GM20431 (cell line): ENCODE measurements around the gene PFN1.
"Not testable (repeated sequence)": the region's sequence is repeated elsewhere in the genome, so short reads cannot be mapped to it uniquely, and the experiment has no call there.

ENCODE experiments used
- in situ Hi-C: fragments of 300-500 bp; cut with MseI, MboI; formaldehyde crosslinking; loops from one replicate; pipeline ENCODE4 v1.15.0; 2020; ENCODE audit warnings: low sequenced_read_pairs; ENCODE audit not compliant: unreplicated experiment

The PFN1 gene

GRCh38 chr17:4931963-4932362 is 16.4 kb downstream of the PFN1 start, which contains the start of gene GP1BA:
GP1BA (plus strand) TSS chr17:4932277; CDS start chr17:4932605, 328 bp downstream.
- in situ Hi-C loops = no loop called here

GRCh38 chr17:4928881-4929280 is 19.4 kb downstream of the PFN1 start:
- in situ Hi-C loops = no loop called here

GRCh38 chr17:4926577-4927335 is 21.6 kb downstream of the PFN1 start:
- in situ Hi-C loops = not testable (repeated sequence)

GRCh38 chr17:4921320-4921719 is 27.0 kb downstream of the PFN1 start:
- in situ Hi-C loops = no loop called here

DNA sequence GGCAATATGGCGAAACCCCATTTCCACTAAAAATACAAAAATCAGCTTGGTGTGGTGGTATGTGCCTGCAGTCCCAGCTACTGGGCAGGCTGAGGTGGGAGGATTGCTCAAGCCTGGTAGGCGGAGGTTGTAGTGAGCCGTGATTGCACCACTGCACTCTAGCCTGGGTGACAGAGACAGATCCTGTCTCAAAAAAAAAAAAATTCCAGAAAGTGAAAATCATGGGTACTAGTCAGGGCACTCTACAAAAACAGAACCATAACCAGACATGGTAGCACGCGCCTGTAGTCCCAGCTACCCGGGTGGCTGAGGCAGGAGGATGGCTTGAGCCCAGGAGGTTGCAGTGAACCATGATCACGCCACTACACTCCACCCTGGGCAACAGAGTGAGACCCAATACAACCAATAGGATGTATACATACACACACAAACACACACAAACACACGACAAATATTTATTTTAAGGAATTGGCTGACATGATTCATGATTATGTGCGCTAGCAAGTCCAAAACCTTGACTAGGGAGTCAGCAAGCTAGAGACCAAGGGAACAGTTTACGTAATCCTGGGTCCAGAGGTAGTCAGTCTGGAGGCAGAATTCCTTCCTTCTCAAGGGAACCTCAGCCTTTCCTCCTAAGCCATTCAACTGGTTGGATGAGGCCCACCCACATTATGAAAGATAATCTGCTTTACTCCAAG is 27.8 kb downstream of the PFN1 start:
- in situ Hi-C loops = no loop called here

DNA sequence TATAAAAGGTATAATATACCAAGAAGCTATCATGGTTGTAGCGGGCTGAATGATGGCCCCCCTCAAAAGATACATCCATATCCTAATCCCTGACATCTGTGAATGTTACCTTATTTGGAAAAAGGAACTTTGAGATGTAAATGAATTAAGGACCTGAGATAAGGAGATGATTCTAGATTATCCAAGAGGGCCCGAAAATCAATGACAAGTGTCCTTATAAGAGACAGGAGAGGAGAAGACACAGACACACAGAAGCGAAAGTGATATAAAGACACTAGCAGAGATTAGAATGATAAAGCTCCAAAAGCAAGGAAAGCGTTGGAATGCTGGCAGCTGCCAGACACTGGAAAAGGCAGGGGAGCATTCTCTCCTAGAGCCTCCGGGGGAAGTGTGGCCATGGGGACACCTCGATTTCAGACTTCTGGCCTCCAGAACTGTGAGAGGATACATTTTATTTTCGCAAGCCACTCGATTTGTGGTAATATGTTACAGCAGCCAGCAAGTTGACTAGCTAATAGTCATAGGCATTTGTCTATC is 28.8 kb downstream of the PFN1 start:
- in situ Hi-C loops = no loop called here

GRCh38 chr17:4914551-4914950 is 33.8 kb downstream of the PFN1 start:
- in situ Hi-C loops = not testable (repeated sequence)

- in situ Hi-C loops = no loop called here
Measured at GRCh38 chr17:4913994-4914393, 34.3 kb downstream of the PFN1 start.

DNA sequence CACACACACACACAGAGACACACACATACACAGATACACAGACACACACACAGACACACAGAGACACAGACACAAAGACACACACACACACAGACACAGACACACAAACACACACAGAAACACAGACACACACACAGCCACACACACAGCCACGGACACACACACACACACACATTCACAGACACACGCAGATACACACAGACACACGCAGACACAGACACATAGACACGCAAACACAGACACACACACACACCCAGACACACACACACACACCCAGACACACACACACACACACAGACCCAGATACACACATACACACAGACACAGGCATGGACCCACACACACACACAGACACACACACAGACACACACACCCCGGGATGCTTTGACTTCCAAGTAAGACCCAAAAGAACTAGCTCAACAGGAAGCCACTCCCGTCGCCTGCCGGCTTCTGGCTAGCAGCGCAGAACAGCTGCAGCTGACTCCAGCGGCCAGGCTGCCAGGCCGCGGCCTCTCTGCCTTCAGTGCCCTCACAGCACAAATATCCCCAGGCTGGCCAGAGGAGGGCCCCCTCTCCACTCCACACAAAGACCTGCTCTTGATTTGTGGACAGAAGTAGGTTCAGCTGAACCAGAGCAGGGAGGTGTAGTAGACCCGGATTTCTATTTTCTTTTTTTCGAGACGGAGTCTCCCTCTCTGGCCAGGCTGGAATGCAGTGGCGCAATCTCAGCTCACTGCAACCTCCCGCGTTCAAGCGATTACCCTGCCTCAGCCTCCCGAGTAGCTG is 39.4 kb downstream of the PFN1 start:
- in situ Hi-C loops = no loop called here

DNA sequence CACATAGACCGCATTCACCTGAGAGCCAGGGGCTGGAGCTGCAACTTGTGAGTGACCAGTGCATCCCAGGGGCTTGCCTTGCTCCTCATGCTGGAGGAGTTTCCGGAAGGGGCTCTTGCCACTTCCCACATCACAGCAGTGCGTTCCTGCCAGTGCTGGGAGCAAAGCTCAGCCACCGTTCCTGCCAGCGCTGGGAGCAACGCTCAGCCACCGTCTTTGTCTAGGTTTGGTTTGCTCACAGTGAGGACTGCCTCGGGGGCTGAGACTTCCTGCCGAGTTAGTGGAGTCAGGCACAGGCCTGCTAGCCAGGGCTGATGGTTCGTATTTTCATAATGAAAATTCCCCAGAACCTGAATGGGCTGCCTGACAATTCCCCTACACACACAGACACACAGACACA is 40.0 kb downstream of the PFN1 start:
- in situ Hi-C loops = no loop called here

GRCh38 chr17:4906642-4907041 is 41.7 kb downstream of the PFN1 start:
- in situ Hi-C loops = not testable (repeated sequence)

- in situ Hi-C loops = no loop called here
Measured at GRCh38 chr17:4903051-4903818, 45.1 kb downstream of the PFN1 start, which contains the start of gene CHRNE. CHRNE (minus strand) TSS chr17:4903098; CDS start chr17:4903063, 35 bp downstream.

- in situ Hi-C loops = no loop called here
Measured at GRCh38 chr17:4902540-4902939, 45.8 kb downstream of the PFN1 start.

DNA sequence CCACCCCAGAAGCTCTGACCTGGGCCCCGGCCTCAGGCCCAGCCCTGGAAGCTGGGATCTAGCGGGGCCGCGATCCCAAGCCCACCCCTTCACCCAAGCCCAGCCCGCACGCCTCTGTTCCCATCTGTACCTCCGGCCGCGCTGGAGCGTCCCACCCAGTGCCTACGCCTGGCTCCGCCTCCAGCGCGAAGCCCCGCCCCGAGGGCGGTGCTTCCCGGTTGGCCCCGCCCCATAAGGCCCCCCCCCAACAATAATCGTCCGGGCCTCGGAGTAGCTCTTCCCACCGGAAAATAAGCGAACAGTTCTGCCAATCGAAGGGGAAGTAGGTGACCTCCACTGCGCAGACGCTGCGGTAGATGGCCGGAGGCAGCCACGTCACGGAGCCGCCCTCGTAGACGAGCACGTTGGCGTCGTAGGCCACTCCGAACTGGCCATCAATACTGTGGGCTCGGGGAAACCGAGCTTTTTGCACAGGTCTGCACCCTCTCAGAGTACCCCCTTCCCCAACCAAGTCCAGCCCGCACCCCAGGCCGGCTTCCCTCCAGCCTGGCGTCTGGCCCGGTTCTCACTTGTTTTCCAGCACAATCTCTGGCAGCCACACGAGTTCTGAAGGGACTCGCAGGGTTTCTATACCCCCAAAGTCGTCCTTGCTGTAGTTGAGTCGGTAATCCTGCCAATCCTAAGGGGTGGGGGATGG is 46.5 kb downstream of the PFN1 start:
- in situ Hi-C loops = no loop called here

GRCh38 chr17:4901108-4901647 is 47.2 kb downstream of the PFN1 start:
- in situ Hi-C loops = no loop called here

- in situ Hi-C loops = no loop called here
Measured at GRCh38 chr17:4900231-4901107, 47.9 kb downstream of the PFN1 start.

DNA sequence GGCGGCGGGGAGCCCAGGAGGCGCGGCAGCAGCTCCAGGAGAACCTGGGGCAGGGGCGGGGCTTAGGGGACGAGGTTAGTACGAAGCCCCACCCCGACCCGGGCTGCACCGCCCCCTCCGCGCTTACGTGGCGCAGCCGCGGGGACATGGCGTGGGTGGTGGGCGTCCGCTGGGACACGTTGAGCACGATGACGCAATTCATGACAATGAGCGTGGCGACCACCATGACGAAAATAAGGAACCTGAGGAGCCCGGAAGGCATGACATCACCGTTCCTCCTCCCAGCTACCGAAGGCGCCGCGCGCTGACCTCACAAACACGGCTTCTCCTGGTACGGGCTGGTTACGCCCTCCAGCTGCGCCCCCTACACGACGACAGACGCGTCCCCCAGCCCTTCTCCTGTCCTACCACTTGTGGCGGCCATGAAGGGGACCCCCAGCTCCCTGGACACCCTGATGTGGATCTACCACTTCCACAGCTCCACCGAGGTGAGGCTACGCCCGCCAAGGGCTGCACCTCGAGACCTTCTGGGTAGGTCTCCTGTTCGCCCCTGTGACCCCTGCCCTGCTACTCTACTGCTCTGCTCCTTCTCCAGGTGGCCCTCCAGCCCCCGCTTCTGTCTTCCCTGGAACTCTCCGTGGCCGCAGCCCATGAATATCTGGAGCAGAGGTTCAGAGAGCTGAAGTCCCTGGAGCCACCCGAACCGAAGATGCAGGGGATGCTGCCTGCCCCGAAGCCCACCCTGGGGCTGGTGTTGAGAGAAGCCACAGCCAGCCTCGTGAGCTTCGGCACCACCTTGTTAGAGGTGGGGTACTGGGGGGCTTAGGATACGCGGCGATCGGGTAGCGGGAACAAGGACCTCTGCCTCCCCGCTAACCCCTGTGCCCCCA is 48.7 kb downstream of the PFN1 start, which contains the start of gene C17orf107:
Gene C17orf107 (plus strand): TSS at position 196 of the 890 bp plus-strand sequence. CDS start 227 bp downstream, at position 423.
- in situ Hi-C loops = no loop called here
